K562 (cell line): ENCODE measurements around the gene CLCF1. TPM values are rescaled to one million over a fixed set of nuclear protein-coding genes. Genes with fewer than 3 reads are reported as not detected.
"Not testable (repeated sequence)": the region's sequence is repeated elsewhere in the genome, so short reads cannot be mapped to it uniquely, and the experiment has no call there.

Experiments
- ATAC-seq: fragments of 200-7000 bp; cut with Tn5 transposase; 3 replicates; pipeline ENCODE4 v1.9.1; 2020; ENCODE audit warnings: moderate library complexity
- BruUV-seq: library from RNA; stranded (reverse); fragments of 400-500 nt; replicated peaks from 2 replicates; lab custom pipeline; 2021; lab: Mats Ljungman, UMichigan
- CTCF ChIA-PET: fragments of 300-600 bp; formaldehyde crosslinking; extraction: SDS; loops from one replicate; lab custom pipeline; 2021; ENCODE audit warnings: low intra/inter-chr PET ratio; lab: Yijun Ruan, JAX
- POLR2A ChIA-PET: fragments of 300-600, 350-650 bp; sonication (Branson Sonifier 250); formaldehyde crosslinking; extraction: SDS; loops from one replicate; lab custom pipeline; 2021; ENCODE audit warnings: antibody characterized with exemption, inconsistent platforms; lab: Yijun Ruan, JAX
- DNase-seq, 4 experiments: peaks; one replicate each; pipeline versions ENCODE4 v3.0.0 to v3.0.0-alpha.2; 2011 to 2018; ENCODE audit warnings: low spot score in 3 of 4, mixed read lengths in 3 of 4; ENCODE audit errors: extremely low read depth in 1 of 4
- FAIRE-seq: peaks from 2 replicates; lab custom pipeline; 2011; peaks lifted over from hg19 to GRCh38; lab: Jason Lieb, UNC
- H2AFZ ChIP-seq: 2 replicates; pipeline ENCODE4 v1.6.0; 2011; ENCODE audit warnings: low read depth, low read length, control low read depth, inconsistent platforms
- H3K27ac ChIP-seq: fragments of 200-600 bp; 3 replicates; pipeline ENCODE4 v1.8.0; 2011; ENCODE audit warnings: low read depth, mild to moderate bottlenecking, control low read depth, inconsistent platforms, low read length, moderate library complexity, mixed read lengths; ENCODE audit errors: extremely low read depth
- H3K27me3 ChIP-seq, 2 experiments: fragments of 300-600 bp in 1 of 2; 2 replicates in 1 of 2; 3 replicates in 1 of 2; pipeline versions ENCODE4 v1.6.0 to v1.8.0; 2011; ENCODE audit warnings: inconsistent platforms in 2 of 2, low read length in 2 of 2, mild to moderate bottlenecking in 1 of 2, mixed read lengths in 1 of 2, moderate library complexity in 1 of 2; ENCODE audit not compliant: control insufficient read depth in 2 of 2, insufficient read depth in 2 of 2
- H3K36me3 ChIP-seq: fragments of 300-600 bp; 3 replicates; pipeline ENCODE4 v1.8.0; 2011; ENCODE audit warnings: mild to moderate bottlenecking, low read length, inconsistent platforms; ENCODE audit not compliant: control insufficient read depth, insufficient read depth
- H3K4me1 ChIP-seq, 2 experiments: fragments of 200-600 bp in 1 of 2; replicated peaks in 1 of 2; 2 replicates in 1 of 2; 3 replicates in 1 of 2; pipeline versions ENCODE4 v1.5.1 to v1.8.0; 2011; ENCODE audit warnings: inconsistent platforms in 2 of 2, low read length in 2 of 2, mild to moderate bottlenecking in 1 of 2, mixed read lengths in 1 of 2, moderate library complexity in 1 of 2; ENCODE audit not compliant: control insufficient read depth in 2 of 2, insufficient read depth in 2 of 2
- H3K4me2 ChIP-seq: 2 replicates; pipeline ENCODE4 v1.6.1; 2011; ENCODE audit warnings: low read length, control low read depth, inconsistent platforms, mixed read lengths; ENCODE audit not compliant: insufficient read depth
- H3K4me3 ChIP-seq: fragments of 200-600 bp; sonication (generic), shearing (Covaris generic); 2 replicates; pipeline ENCODE4 v1.5.1; 2016; ENCODE audit warnings: control low read depth, inconsistent platforms
- H3K79me2 ChIP-seq: fragments of 200-600 bp; 3 replicates; pipeline ENCODE4 v1.8.0; 2011; ENCODE audit warnings: low read length, inconsistent platforms; ENCODE audit not compliant: control insufficient read depth, insufficient read depth
- H3K9ac ChIP-seq, 2 experiments: 2 replicates each; pipeline versions ENCODE4 v1.6.0 to v1.6.1; 2011; ENCODE audit warnings: low read depth in 2 of 2, low read length in 2 of 2, control low read depth in 1 of 2, inconsistent platforms in 1 of 2, mild to moderate bottlenecking in 1 of 2, mixed read lengths in 1 of 2; ENCODE audit not compliant: insufficient read depth in 1 of 2
- H3K9me1 ChIP-seq: one replicate; pipeline ENCODE4 v1.6.0; 2011; ENCODE audit warnings: inconsistent platforms, mild to moderate bottlenecking, low read length, moderate library complexity; ENCODE audit not compliant: control insufficient read depth, insufficient read depth
- H3K9me3 ChIP-seq: replicated peaks from 2 replicates; pipeline ENCODE4 v1.5.1; 2011; ENCODE audit warnings: low read depth, low read length, inconsistent platforms; ENCODE audit not compliant: control insufficient read depth, insufficient read depth
- H4K20me1 ChIP-seq: replicated peaks from 2 replicates; pipeline ENCODE4 v1.6.1; 2011; ENCODE audit warnings: low read length, inconsistent platforms, mixed read lengths; ENCODE audit not compliant: control insufficient read depth, insufficient read depth
- MBD2 ChIP-seq: sonication (generic); IDR thresholded peaks from 2 replicates; pipeline ENCODE4 v1.6.1; 2016; ENCODE audit warnings: low read depth, borderline replicate concordance
- ZFP36 ChIP-seq: fragments of 150-350 bp; IDR thresholded peaks from 2 replicates; pipeline ENCODE4 v1.6.1; 2018; ENCODE audit warnings: low read length, low read depth; ENCODE audit not compliant: partially characterized antibody
- WGBS: fragments of 100-300 bp; shearing (Covaris generic); methylation state at CpG from one replicate; pipeline ENCODE4 v1.1.6; 2016; ENCODE audit warnings: low coverage, mixed read lengths; ENCODE audit not compliant: insufficient coverage; ENCODE audit errors: missing lambda C conversion rate; 5-methylcytosine and 5-hydroxymethylcytosine counted together
- in situ Hi-C: fragments of 300-500 bp; cut with MboI; formaldehyde crosslinking; loops from 4 replicates; pipeline ENCODE4 v1.15.0; 2018; ENCODE audit warnings: inconsistent platforms, mixed read lengths
- intact Hi-C: fragments of 100-400 bp; cut with micrococcal nuclease; formaldehyde crosslinking; loops from 2 replicates; pipeline ENCODE4 v1.14.2; 2022
- polyA plus RNA-seq, 8 experiments: library from polyadenylated mRNA; depleted of rRNA in 4 of 8; stranded (reverse) in 5 of 8; unstranded in 3 of 8; fragments of >200 nt; fragmentation: Nextera tagmentation in 2 of 8; fragmentation: Illumina TruSeq in 1 of 8; extraction: Ambion mirVana in 2 of 8; extraction: Trizol in 1 of 8; gene quantifications; 2 replicates each; pipeline versions ENCODE4 v1.2.1 to v1.2.3, GENCODE V29; 2011 to 2014; ENCODE audit warnings: inconsistent platforms in 1 of 8, missing spikeins in 1 of 8
- total RNA-seq, 7 experiments: library from RNA; depleted of rRNA in 6 of 7; stranded (reverse); fragments of >200 nt in 6 of 7; fragmentation: Illumina TruSeq in 2 of 7; extraction: Trizol in 2 of 7; gene quantifications; 2 replicates each; pipeline versions ENCODE4 v1.2.1 to v1.2.3, GENCODE V29; 2011 to 2021; ENCODE audit warnings: low replicate concordance in 1 of 7
- TF ChIP-seq, protein P1 (sequence below), 2 experiments: fragments of 450-650 bp in 1 of 2; IDR thresholded peaks; 2 replicates each; pipeline ENCODE4 v1.6.1; 2011 to 2017; ENCODE audit warnings: low read depth in 2 of 2, antibody characterized with exemption in 1 of 2, borderline replicate concordance in 1 of 2, low read length in 1 of 2, mild to moderate bottlenecking in 1 of 2, mixed read lengths in 1 of 2; ENCODE audit not compliant: control insufficient read depth in 1 of 2
- TF ChIP-seq, protein P2 (sequence below), 2 experiments: fragments of 150-350 bp in 1 of 2; IDR thresholded peaks; 2 replicates each; pipeline ENCODE4 v1.6.1; 2012 to 2016; ENCODE audit warnings: low read depth in 2 of 2, low read length in 2 of 2, mild to moderate bottlenecking in 1 of 2, moderate library complexity in 1 of 2

The CLCF1 gene
- total and polyA plus RNA-seq, 9 of the 15 experiments (the other 6 are each of a cell fraction or from before 2014, with no cell fraction given): 0.49 to 5.8 (median 3.0) TPM

DNA sequence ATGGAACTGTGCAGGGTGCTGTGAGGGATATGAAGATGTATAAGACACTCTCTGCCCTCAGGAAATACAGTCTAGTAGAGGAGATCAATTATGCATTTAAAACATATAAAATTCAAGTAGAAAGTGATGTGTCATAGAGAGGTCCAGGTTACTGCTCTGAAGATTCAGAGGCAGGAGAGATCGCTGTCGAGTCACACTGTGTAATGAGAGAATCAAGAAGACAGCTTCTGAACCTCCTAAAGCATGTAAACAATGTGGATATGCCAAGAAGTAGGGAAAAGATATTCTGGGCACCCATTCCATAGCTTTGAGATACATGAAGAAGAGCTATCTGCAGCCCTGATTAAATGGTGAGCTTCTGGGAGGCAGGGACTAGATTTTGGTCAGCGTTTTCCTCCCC is 53.4 kb downstream of the CLCF1 start (continued):
- TF ChIP-seq, protein P1, sequence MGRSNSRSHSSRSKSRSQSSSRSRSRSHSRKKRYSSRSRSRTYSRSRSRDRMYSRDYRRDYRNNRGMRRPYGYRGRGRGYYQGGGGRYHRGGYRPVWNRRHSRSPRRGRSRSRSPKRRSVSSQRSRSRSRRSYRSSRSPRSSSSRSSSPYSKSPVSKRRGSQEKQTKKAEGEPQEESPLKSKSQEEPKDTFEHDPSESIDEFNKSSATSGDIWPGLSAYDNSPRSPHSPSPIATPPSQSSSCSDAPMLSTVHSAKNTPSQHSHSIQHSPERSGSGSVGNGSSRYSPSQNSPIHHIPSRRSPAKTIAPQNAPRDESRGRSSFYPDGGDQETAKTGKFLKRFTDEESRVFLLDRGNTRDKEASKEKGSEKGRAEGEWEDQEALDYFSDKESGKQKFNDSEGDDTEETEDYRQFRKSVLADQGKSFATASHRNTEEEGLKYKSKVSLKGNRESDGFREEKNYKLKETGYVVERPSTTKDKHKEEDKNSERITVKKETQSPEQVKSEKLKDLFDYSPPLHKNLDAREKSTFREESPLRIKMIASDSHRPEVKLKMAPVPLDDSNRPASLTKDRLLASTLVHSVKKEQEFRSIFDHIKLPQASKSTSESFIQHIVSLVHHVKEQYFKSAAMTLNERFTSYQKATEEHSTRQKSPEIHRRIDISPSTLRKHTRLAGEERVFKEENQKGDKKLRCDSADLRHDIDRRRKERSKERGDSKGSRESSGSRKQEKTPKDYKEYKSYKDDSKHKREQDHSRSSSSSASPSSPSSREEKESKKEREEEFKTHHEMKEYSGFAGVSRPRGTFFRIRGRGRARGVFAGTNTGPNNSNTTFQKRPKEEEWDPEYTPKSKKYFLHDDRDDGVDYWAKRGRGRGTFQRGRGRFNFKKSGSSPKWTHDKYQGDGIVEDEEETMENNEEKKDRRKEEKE (IDR thresholded peaks at IDR 0.05; ENCODE audit: borderline replicate concordance in 1 of 2, control insufficient read depth in 1 of 2, low read depth in 2 of 2, low read length in 1 of 2): no peak
- TF ChIP-seq MBD2: no peak
- TF ChIP-seq, protein P2, sequence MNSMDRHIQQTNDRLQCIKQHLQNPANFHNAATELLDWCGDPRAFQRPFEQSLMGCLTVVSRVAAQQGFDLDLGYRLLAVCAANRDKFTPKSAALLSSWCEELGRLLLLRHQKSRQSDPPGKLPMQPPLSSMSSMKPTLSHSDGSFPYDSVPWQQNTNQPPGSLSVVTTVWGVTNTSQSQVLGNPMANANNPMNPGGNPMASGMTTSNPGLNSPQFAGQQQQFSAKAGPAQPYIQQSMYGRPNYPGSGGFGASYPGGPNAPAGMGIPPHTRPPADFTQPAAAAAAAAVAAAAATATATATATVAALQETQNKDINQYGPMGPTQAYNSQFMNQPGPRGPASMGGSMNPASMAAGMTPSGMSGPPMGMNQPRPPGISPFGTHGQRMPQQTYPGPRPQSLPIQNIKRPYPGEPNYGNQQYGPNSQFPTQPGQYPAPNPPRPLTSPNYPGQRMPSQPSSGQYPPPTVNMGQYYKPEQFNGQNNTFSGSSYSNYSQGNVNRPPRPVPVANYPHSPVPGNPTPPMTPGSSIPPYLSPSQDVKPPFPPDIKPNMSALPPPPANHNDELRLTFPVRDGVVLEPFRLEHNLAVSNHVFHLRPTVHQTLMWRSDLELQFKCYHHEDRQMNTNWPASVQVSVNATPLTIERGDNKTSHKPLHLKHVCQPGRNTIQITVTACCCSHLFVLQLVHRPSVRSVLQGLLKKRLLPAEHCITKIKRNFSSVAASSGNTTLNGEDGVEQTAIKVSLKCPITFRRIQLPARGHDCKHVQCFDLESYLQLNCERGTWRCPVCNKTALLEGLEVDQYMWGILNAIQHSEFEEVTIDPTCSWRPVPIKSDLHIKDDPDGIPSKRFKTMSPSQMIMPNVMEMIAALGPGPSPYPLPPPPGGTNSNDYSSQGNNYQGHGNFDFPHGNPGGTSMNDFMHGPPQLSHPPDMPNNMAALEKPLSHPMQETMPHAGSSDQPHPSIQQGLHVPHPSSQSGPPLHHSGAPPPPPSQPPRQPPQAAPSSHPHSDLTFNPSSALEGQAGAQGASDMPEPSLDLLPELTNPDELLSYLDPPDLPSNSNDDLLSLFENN (IDR thresholded peaks at IDR 0.05; ENCODE audit: low read depth in 2 of 2, low read length in 2 of 2): no peak
- no peak for TF ChIP-seq ZFP36

DNA sequence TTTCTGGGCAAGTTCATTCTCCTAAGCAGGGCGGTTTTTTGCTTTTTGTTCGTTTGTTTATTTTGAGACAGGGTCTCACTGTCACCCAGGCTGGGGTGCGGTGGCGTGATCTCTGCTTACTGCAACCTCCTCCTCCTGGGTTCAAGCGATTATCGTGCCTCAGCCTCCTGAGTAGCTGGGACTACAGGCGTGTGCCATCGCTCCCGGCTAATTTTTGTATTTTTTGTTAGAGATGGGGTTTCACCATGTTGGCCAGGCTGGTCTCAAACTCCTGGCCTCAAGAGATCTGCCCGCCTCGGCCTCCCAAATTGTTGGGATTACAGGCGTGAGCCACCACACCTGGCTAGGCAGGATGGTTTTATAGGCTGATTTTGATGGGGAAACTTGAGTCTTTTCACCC is 54.5 kb downstream of the CLCF1 start:
- ATAC-seq, intact Hi-C loops, H3K9me3 ChIP-seq, H3K27ac ChIP-seq, H3K27me3 ChIP-seq, H3K9ac ChIP-seq, H4K20me1 ChIP-seq, H3K9me1 ChIP-seq, BruUV-seq, H2AFZ ChIP-seq, FAIRE-seq, H3K79me2 ChIP-seq, H3K36me3 ChIP-seq: not testable (repeated sequence)
- Histone ChIP-seq H3K4me1 (peaks cover 23 to 24% of the 10 kb centered on the region in 2 experiments), H3K4me2 (peak overlapping the region; percentile 87), H3K4me3 (peak overlapping the region; percentile 57; the same call in 1 of the 2 replicates)
- peak in 1 of 4 experiments; percentile 4 for DNase-seq
- CTCF ChIA-PET: interaction anchor here (0.6 to 3.1 kb wide), 4 partner anchors 29 to 1352 kb away, joined by 3 to 35 read pairs (median 6); partner anchors contain the start of genes ANKRD13D and GRK2
- in situ Hi-C loops: loop anchor here (5.0 kb wide), 1 partner anchor 237 kb away; no protein-coding TSS in a partner anchor
- POLR2A ChIA-PET: interaction anchor here (0.6 to 1.0 kb wide), 4 partner anchors 27 to 363 kb away, joined by 3 to 4 read pairs (median 4); no protein-coding TSS in a partner anchor
- 66% methylated on average over 12 of the region's 12 CpGs for WGBS
